D721Med (cell line): ENCODE results near the gene SERTAD1.

ENCODE experiments used
- DNase-seq: peaks from one replicate; pipeline ENCODE4 v3.0.0; 2011; ENCODE audit warnings: low spot score; ENCODE audit not compliant: insufficient read length
- FAIRE-seq: peaks from 2 replicates; lab custom pipeline; 2011; peaks lifted over from hg19 to GRCh38; lab: Jason Lieb, UNC
- CTCF ChIP-seq: IDR thresholded peaks from 2 replicates; pipeline ENCODE4 v1.5.1; 2012; ENCODE audit warnings: mild to moderate bottlenecking, control low read depth; ENCODE audit not compliant: insufficient read depth; ENCODE audit errors: missing control alignments

The SERTAD1 gene

DNA sequence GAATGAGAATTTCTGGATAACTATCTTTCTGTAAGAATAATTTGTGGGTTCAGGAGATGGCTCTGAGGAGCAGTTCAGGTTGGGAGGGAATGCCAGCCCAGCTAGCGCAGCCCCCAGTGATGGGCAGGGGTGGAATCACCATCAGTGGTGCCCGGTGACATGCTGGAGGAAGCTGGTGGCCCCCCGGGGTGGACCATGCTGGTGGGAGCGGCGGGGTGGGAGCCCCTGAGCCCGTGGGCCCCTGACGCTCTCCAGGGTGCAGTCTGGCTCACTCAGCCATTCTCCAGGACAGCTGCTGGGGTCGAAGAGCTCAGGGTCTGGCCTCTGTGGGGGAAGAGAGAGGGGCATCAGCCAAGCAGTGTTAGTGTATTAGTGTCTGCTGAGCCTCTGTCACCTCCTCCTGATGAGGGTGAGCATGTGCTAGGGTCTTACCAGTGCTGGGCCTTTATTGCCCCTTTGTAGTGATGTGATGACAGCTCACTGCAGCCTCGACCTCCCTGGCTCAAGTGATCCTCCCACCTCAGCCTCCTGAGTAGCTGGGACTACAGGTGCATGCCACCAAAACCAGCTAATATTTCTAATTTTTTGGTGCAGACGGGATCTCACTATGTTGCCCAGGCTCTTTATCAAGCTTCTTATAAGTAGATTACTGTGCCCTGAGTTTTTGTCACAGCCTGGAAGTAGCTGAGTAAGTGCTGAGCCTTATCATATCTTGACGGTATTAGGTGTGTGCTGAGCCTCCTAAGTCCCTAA is 46.2 kb downstream of the SERTAD1 start:
- DNase-seq (no peak), FAIRE-seq (no peak)
- no peak for TF ChIP-seq CTCF

- no peak for DNase-seq
- FAIRE-seq = no peak
- no peak for TF ChIP-seq CTCF
Observed at GRCh38 chr19:40378509-40378908, 47.3 kb downstream of the SERTAD1 start.

DNA sequence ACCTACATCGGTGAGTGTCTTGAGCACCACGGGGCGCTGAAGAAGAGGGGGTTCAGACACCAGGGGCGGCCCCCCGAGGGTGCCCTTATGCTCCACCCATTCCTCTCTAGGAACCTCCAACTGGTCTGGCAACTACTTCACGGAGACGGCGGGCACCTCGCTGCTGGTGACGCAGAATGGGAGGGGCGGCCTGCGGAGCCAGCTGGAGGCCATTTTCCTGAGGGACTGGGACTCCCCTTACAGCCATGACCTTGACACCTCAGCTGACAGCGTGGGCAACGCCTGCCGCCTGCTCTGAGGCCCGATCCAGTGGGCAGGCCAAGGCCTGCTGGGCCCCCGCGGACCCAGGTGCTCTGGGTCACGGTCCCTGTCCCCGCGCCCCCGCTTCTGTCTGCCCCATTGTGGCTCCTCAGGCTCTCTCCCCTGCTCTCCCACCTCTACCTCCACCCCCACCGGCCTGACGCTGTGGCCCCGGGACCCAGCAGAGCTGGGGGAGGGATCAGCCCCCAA is 47.9 kb downstream of the SERTAD1 start:
- no peak for FAIRE-seq
- TF ChIP-seq CTCF = no peak

DNA sequence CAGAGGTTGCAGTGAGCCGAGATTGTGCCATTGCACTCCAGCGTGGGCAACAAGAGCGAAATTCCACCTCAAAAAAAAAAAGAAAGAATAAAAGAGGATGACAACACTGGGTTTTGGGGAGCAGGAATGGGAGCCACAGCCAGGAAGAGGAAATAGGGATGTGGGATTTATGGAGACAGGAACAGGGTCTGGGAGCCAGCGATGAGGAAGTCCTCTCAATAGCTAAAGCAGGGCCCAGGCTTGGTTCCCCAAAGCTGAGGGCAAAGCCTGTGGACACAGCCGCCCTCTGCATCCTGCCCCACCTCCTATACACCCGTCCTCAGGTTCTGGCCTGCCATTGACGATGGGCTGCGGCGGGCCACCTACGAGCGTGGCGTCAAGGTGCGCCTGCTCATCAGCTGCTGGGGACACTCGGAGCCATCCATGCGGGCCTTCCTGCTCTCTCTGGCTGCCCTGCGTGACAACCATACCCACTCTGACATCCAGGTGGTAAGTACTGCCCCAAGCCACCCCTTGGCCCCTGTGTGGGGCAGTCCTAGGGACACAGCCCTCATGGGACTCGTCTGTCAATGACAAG is 49.4 kb downstream of the SERTAD1 start:
- DNase-seq (no peak), FAIRE-seq (no peak)
- no peak for TF ChIP-seq CTCF

More for the DNA sequence above, 47.9 kb downstream of the SERTAD1 start:
- no peak for DNase-seq

- no peak for TF ChIP-seq CTCF
- DNase-seq = no peak
- FAIRE-seq = no peak
Observed at GRCh38 chr19:40374084-40374483, 51.7 kb downstream of the SERTAD1 start.

- TF ChIP-seq CTCF = no peak
- FAIRE-seq = no peak
- no peak for DNase-seq
Observed at GRCh38 chr19:40371802-40372122, 54.0 kb downstream of the SERTAD1 start.
